Panc1 (cell line): ENCODE data around the gene HTR1D. TPM values are rescaled to one million over a fixed set of nuclear protein-coding genes. Genes with fewer than 3 reads are reported as not detected.

Experiments used
- ATAC-seq: fragments of 200-7000 bp; cut with Tn5 transposase; 2 replicates; pipeline ENCODE4 v1.9.1; 2020; ENCODE audit warnings: mild to moderate bottlenecking, moderate library complexity
- BruUV-seq: library from RNA; stranded (reverse); fragments of 400-500 nt; replicated peaks from 2 replicates; lab custom pipeline; 2021; lab: Mats Ljungman, UMichigan
- CTCF ChIA-PET: fragments of 300-600 bp; sonication (Branson Sonifier 250); formaldehyde crosslinking; loops from one replicate; lab custom pipeline; 2022; ENCODE audit warnings: antibody characterized with exemption; lab: Charles Lee
- POLR2A ChIA-PET: fragments of 300-600 bp; sonication (Branson Sonifier 250); formaldehyde crosslinking; loops from one replicate; lab custom pipeline; 2022; ENCODE audit warnings: antibody characterized with exemption; lab: Charles Lee
- DNase-seq: peaks from one replicate; pipeline ENCODE4 v3.0.0-alpha.2; 2010; ENCODE audit warnings: low read depth, low spot score
- H3K27ac ChIP-seq: 2 replicates; pipeline ENCODE4 v1.5.1; 2011; ENCODE audit warnings: mild to moderate bottlenecking, low read length, inconsistent platforms
- H3K27me3 ChIP-seq: fragments of 200-500 bp; sonication (Bioruptor generic); 2 replicates; pipeline ENCODE4 v1.6.0; 2014; ENCODE audit warnings: low read length, inconsistent platforms; ENCODE audit not compliant: control insufficient read depth, insufficient read depth
- H3K36me3 ChIP-seq: fragments of 200-500 bp; sonication (Bioruptor generic); 2 replicates; pipeline ENCODE4 v1.5.1; 2014; ENCODE audit warnings: inconsistent platforms, mild to moderate bottlenecking, low read length, moderate library complexity; ENCODE audit not compliant: control insufficient read depth, insufficient read depth
- H3K4me1 ChIP-seq: 2 replicates; pipeline ENCODE4 v1.5.1; 2011; ENCODE audit warnings: inconsistent platforms, mild to moderate bottlenecking, low read length, moderate library complexity; ENCODE audit not compliant: control insufficient read depth, insufficient read depth
- H3K4me3 ChIP-seq, 2 experiments: 2 replicates each; pipeline ENCODE4 v1.5.1; 2011 to 2012; ENCODE audit warnings: low read depth in 2 of 2, low read length in 2 of 2, mild to moderate bottlenecking in 2 of 2, inconsistent platforms in 1 of 2, moderate library complexity in 1 of 2
- H3K9me3 ChIP-seq: fragments of 200-500 bp; sonication (Bioruptor generic); 2 replicates; pipeline ENCODE4 v1.5.1; 2014; ENCODE audit warnings: low read depth, mild to moderate bottlenecking, inconsistent platforms, low read length, moderate library complexity; ENCODE audit not compliant: control insufficient read depth, insufficient read depth
- POLR2AphosphoS5 ChIP-seq: IDR thresholded peaks from 2 replicates; pipeline ENCODE4 v1.6.1; 2012; ENCODE audit warnings: mild to moderate bottlenecking, low read depth, low read length, moderate library complexity
- SIN3A ChIP-seq: IDR thresholded peaks from 2 replicates; pipeline ENCODE4 v1.6.1; 2012; ENCODE audit warnings: low read depth, mild to moderate bottlenecking, low read length, moderate library complexity, borderline replicate concordance; ENCODE audit not compliant: insufficient read depth
- TCF7L2 ChIP-seq: IDR thresholded peaks from 2 replicates; pipeline ENCODE4 v1.6.1; 2011; ENCODE audit warnings: mild to moderate bottlenecking, low read depth, low read length, inconsistent platforms
- in situ Hi-C: cut with HindIII; loops from 2 replicates; pipeline ENCODE4 v1.10.0; 2016; ENCODE audit warnings: low sequenced_read_pairs, low pct_unique_long_range_greater_than_20kb
- intact Hi-C: fragments of 100-400 bp; cut with micrococcal nuclease; formaldehyde crosslinking; loops from one replicate; pipeline ENCODE4 v1.10.0; 2022; ENCODE audit not compliant: unreplicated experiment
- total RNA-seq: library from RNA; stranded (reverse); gene quantifications from one replicate; pipeline ENCODE4 v1.2.1, GENCODE V29; 2021; ENCODE audit not compliant: unreplicated experiment
- TF ChIP-seq, protein P1 (sequence below), 2 experiments: IDR thresholded peaks; 2 replicates each; pipeline ENCODE4 v1.6.1; 2011 to 2012; ENCODE audit warnings: low read depth in 2 of 2, control low read depth in 1 of 2, low read length in 1 of 2, mild to moderate bottlenecking in 1 of 2, moderate library complexity in 1 of 2; ENCODE audit not compliant: insufficient read depth in 1 of 2
- TF ChIP-seq, protein P2 (sequence below): fragments of 450-650 bp; IDR thresholded peaks from 2 replicates; pipeline ENCODE4 v1.5.1; 2017; ENCODE audit warnings: mild to moderate bottlenecking

The HTR1D gene
- total RNA-seq, 1 experiment from 2014 or later = 3.5 TPM

DNA sequence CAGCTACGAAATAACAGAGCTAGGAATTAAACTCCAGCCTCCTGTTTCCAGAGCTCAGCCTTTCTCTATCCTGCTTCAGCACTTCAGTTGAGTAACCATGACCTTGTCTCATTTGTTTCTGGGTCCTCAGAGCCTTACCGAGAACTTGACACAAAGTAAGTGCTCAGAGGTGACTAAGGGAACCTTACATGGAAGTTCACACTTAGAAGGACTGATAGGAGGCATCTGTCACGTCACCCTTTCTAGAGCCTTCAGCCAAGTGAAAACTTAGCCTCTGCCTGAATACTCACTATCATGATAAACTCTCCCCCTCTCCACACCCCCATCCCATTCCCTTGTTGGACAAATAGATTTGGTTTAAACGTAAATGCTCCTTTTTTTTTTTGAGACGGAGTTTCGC is 38.9 kb downstream of the HTR1D start:
- Histone ChIP-seq H3K9me3 (no peaks in the 10 kb centered on the region), H3K27ac (peak overlapping the region; percentile 67), H3K4me1 (peaks cover 6% of the 10 kb centered on the region), H3K4me3 (peak overlapping the region in 1 of 2 experiments; percentile 73; a peak in 2 of 4 replicates), H3K27me3 (no peaks in the 10 kb centered on the region), H3K36me3 (no peaks in the 10 kb centered on the region)
- in situ Hi-C loops = loop anchor here (25.0 kb wide), 1 partner anchor 91 kb away; no protein-coding TSS in a partner anchor
- POLR2A ChIA-PET = interaction anchor here (0.9 kb wide), 1 partner anchor 79 kb away, joined by 10 read pairs; no protein-coding TSS in a partner anchor
- peak; percentile 11; the same call in 1 of the 2 replicates for ATAC-seq
- DNase-seq = no peak
- CTCF ChIA-PET = interaction anchor here (0.6 to 2.0 kb wide), 4 partner anchors 8 to 79 kb away, joined by 3 to 12 read pairs (median 4); no protein-coding TSS in a partner anchor
- TF ChIP-seq TCF7L2 (no peak), POLR2AphosphoS5 (no peak), SIN3A (no peak)
- TF ChIP-seq, protein P1, sequence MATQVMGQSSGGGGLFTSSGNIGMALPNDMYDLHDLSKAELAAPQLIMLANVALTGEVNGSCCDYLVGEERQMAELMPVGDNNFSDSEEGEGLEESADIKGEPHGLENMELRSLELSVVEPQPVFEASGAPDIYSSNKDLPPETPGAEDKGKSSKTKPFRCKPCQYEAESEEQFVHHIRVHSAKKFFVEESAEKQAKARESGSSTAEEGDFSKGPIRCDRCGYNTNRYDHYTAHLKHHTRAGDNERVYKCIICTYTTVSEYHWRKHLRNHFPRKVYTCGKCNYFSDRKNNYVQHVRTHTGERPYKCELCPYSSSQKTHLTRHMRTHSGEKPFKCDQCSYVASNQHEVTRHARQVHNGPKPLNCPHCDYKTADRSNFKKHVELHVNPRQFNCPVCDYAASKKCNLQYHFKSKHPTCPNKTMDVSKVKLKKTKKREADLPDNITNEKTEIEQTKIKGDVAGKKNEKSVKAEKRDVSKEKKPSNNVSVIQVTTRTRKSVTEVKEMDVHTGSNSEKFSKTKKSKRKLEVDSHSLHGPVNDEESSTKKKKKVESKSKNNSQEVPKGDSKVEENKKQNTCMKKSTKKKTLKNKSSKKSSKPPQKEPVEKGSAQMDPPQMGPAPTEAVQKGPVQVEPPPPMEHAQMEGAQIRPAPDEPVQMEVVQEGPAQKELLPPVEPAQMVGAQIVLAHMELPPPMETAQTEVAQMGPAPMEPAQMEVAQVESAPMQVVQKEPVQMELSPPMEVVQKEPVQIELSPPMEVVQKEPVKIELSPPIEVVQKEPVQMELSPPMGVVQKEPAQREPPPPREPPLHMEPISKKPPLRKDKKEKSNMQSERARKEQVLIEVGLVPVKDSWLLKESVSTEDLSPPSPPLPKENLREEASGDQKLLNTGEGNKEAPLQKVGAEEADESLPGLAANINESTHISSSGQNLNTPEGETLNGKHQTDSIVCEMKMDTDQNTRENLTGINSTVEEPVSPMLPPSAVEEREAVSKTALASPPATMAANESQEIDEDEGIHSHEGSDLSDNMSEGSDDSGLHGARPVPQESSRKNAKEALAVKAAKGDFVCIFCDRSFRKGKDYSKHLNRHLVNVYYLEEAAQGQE (IDR thresholded peaks at IDR 0.05; ENCODE audit: insufficient read depth in 1 of 2, low read depth in 2 of 2, low read length in 1 of 2) = no peak
- TF ChIP-seq, protein P2, sequence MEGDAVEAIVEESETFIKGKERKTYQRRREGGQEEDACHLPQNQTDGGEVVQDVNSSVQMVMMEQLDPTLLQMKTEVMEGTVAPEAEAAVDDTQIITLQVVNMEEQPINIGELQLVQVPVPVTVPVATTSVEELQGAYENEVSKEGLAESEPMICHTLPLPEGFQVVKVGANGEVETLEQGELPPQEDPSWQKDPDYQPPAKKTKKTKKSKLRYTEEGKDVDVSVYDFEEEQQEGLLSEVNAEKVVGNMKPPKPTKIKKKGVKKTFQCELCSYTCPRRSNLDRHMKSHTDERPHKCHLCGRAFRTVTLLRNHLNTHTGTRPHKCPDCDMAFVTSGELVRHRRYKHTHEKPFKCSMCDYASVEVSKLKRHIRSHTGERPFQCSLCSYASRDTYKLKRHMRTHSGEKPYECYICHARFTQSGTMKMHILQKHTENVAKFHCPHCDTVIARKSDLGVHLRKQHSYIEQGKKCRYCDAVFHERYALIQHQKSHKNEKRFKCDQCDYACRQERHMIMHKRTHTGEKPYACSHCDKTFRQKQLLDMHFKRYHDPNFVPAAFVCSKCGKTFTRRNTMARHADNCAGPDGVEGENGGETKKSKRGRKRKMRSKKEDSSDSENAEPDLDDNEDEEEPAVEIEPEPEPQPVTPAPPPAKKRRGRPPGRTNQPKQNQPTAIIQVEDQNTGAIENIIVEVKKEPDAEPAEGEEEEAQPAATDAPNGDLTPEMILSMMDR = no peak
- intact Hi-C loops = no loop called here
- no TSS peak for BruUV-seq

DNA sequence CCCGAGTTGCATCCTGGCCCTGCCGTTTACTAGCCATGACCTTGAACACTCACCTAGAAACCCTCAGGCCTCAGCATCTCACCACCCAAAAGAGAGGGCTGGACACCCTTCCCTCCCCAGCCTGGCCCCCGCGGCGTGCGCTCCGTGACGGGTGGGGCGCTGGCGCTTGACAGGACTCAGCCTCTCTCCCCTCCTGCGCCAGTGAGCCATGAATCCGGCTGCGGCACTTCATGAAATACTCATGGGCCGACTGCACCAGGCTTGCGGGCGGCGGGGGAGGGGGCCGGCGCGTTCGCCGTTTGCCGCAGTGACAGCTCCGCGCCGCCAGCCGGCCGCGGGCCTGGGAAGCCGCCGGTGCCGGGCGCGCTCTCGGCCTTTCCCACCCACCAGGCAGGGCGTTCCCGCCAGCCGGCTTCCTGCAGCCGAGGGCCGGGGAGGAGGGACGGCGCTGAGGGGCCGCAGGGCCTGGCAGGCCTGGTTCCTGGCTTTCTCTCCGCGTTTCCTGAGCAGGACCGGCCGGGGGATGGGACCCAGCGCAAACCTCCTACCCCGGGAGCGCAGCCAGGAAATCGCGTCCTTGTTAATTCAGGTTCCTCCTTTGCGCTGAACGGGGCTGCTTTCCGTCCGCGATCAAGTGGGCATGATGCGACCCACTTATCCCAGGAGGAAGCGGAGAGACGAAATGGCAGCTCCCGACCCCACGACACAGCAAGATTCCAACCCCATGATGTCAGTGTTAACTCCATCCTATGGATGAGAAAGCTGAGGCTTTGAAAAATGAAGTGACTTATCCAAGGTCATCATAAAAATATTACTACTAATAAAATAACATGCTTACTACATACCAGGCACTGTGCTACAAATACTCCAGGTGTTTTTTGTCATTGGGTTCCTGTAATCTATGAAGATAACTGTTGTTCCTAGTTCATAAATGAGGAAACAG is 39.6 kb downstream of the HTR1D start:
- no TSS peak for BruUV-seq

More for the DNA sequence above, 39.6 kb downstream of the HTR1D start:
- peak overlapping the region; percentile 67 for H3K27ac ChIP-seq
- peak overlapping the region; percentile 46 to 73 for H3K4me3 ChIP-seq
- intact Hi-C loops = no loop called here
- ChIA-PET POLR2A (interaction anchor here (0.8 kb wide), 1 partner anchor 44 kb away, joined by 4 read pairs; no protein-coding TSS in a partner anchor), CTCF (interaction anchor here (0.6 to 2.0 kb wide), 2 partner anchors 74 to 79 kb away, joined by 8 to 12 read pairs; no protein-coding TSS in a partner anchor)
- peaks cover 6% of the 10 kb centered on the region for H3K4me1 ChIP-seq
- DNase-seq (no peak), ATAC-seq (peak; percentile 86)
- no peaks in the 10 kb centered on the region for H3K27me3 ChIP-seq
- H3K9me3 ChIP-seq = no peaks in the 10 kb centered on the region
- TF ChIP-seq SIN3A (peak; percentile 58; the same call in 1 of the 2 replicates), TCF7L2 (no peak), POLR2AphosphoS5 (no peak)
- TF ChIP-seq, protein P2 = no peak
- TF ChIP-seq, protein P1 (IDR thresholded peaks at IDR 0.05; ENCODE audit: insufficient read depth in 1 of 2, low read depth in 2 of 2, low read length in 1 of 2) = no peak
- in situ Hi-C loops = loop anchor here (25.0 kb wide), 1 partner anchor 90 kb away; no protein-coding TSS in a partner anchor
- H3K36me3 ChIP-seq = no peaks in the 10 kb centered on the region
